NT2/D1 (cell line): ENCODE results near the gene GDPD4.

Source experiments
- SUZ12 ChIP-seq: IDR thresholded peaks from 2 replicates; pipeline ENCODE4 v1.6.1; 2011; ENCODE audit not compliant: insufficient read length, insufficient read depth; ENCODE audit errors: extremely low read depth
- YY1 ChIP-seq: IDR thresholded peaks from 2 replicates; pipeline ENCODE4 v1.6.1; 2011; ENCODE audit not compliant: insufficient read length, insufficient read depth
- ZNF274 ChIP-seq: IDR thresholded peaks from 2 replicates; pipeline ENCODE4 v1.6.1; 2011; ENCODE audit warnings: mild to moderate bottlenecking, low read depth, low read length

DNA sequence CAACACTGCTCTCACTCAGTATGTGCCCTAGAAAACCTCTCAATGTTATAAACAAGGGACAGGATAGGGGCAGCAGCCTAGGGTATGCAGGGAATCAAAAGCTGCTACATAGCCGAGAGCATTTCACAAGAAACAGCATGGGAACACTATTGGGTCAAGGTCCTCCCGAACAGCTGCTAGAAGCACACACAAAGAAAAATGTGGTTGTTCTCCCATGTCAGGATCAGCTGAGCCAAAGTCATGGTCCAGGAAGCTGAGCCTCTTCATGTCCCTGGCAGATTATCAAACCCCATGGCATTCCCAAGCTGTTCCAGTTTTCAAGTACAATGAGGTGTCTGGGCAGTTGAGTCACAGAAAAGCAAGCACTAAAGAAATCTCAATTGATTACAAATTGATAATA is 21.0 kb upstream of the GDPD4 start:
- TF ChIP-seq SUZ12 (no peak), ZNF274 (no peak), YY1 (no peak)
